ENCODE data around the gene ASB8. TPM values are rescaled to one million over a fixed set of nuclear protein-coding genes. Genes with fewer than 3 reads are reported as not detected.
A peak's percentile ranks its signal among the peaks of the same experiment; 100 is the strongest.

The ASB8 gene
- total and polyA plus RNA-seq, 2 experiments from 2014 or later: 23.3 to 27.3 TPM

DNA sequence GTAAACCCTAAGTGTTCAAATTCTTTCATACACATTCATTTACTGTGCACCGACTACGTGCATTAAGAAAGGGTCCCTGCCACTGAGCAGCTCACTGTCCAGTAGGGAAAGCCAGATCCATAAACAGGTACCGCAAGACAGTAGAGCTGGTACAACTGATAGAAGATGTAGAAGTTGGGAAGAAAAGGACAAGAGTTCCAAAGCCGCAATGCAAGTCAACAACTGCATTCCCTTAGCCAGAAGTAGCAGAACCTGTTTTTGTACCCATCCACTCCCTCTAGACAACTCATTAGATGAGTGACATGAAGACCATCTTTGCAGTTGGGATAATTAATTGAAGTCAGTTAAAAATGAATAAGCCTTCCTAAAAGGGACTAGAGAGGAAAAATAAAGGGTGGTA is 52.8 kb downstream of the ASB8 start:
- Histone ChIP-seq H3K4me2 (ENCODE audit: unreplicated experiment) (peak overlapping the region; percentile 96), H3K36me3 (ENCODE audit: low read depth) (no peaks in the 10 kb centered on the region), H3K4me1 (ENCODE audit: insufficient read depth) (peaks cover 8% of the 10 kb centered on the region; the same call in 1 of the 2 replicates), H4K20me1 (ENCODE audit: insufficient read depth) (no peaks in the 10 kb centered on the region), H3K9ac (peak overlapping the region; percentile 94), H3K4me3 (peak overlapping the region; percentile 86), H3K27me3 (replicated peaks; ENCODE audit: insufficient read depth) (no peaks in the 10 kb centered on the region), H3K9me2 (ENCODE audit: insufficient read depth) (no peaks in the 10 kb centered on the region), H3F3A (ENCODE audit: insufficient read depth) (peaks cover 7% of the 10 kb centered on the region), H3K27ac (no peak overlapping the region), H2AFZ (peak overlapping the region; percentile 99; the same call in 1 of the 2 replicates), H3K79me2 (ENCODE audit: insufficient read depth) (peaks cover 66% of the 10 kb centered on the region), H3K9me3 (ENCODE audit: low read depth) (no peaks in the 10 kb centered on the region)
- no peak for DNase-seq
- TF ChIP-seq EZH2 (IDR thresholded peaks at IDR 0.05; ENCODE audit: insufficient read depth, poor library complexity, severe bottlenecking) (no peak), EZH2phosphoT487 (IDR thresholded peaks at IDR 0.05; ENCODE audit: insufficient read depth, low read depth) (no peak)
- WGBS, 2 experiments (ENCODE audit: low coverage in 1 of 2, low lambda C conversion rate in 2 of 2, missing lambda C conversion rate in 2 of 2): 52 to 61% methylated on average over 4 of the region's 4 CpGs
- in situ Hi-C loops (cut with MboI): no loop called here

Small RNAs within 50 kb of the gene (microRNA-seq; reads per million reads assigned to microRNA genes)
- gene MIR6505 (ENCODE audit: borderline number of aligned reads): not detected

Small RNAs within 50 kb of the gene (small RNA-seq; reads per million reads assigned to genes)
- not detected for gene MIR6505 (ENCODE audit: low read depth, low replicate concordance)

Other genes starting within 250 kb of the ASB8 start
- gene TMEM106C, start 193.9 kb downstream of the ASB8 start, total RNA-seq (2014; rRNA removed; shearing (Covaris generic)): 57.5 and 79.8 TPM in 2 replicates
- 69.4 and 70.4 TPM in 2 replicates for gene TMEM106C, start 193.9 kb downstream of the ASB8 start, polyA plus RNA-seq (2016; fragmentation: Nextera tagmentation; extraction: Ambion mirVana)
- gene COL2A1, start 153.0 kb downstream of the ASB8 start, total RNA-seq (2014; rRNA removed; shearing (Covaris generic)): not detected in 2 replicates
- gene COL2A1, start 153.0 kb downstream of the ASB8 start, polyA plus RNA-seq (2016; fragmentation: Nextera tagmentation; extraction: Ambion mirVana): not detected in 2 replicates
- 15.3 and 28.6 TPM in 2 replicates for gene SENP1, start 51.4 kb downstream of the ASB8 start, total RNA-seq (2014; rRNA removed; shearing (Covaris generic))
- gene SENP1, start 51.4 kb downstream of the ASB8 start, polyA plus RNA-seq (2016; fragmentation: Nextera tagmentation; extraction: Ambion mirVana): 6.1 and 6.7 TPM in 2 replicates
- gene PFKM, start 38.2 kb downstream of the ASB8 start, total RNA-seq (2014; rRNA removed; shearing (Covaris generic)): 35.8 and 41.1 TPM in 2 replicates
- 27.6 and 28.8 TPM in 2 replicates for gene PFKM, start 38.2 kb downstream of the ASB8 start, polyA plus RNA-seq (2016; fragmentation: Nextera tagmentation; extraction: Ambion mirVana)
- 1.0 and 1.7 TPM in 2 replicates for gene CCDC184, start 26.1 kb upstream of the ASB8 start, total RNA-seq (2014; rRNA removed; shearing (Covaris generic))
- gene CCDC184, start 26.1 kb upstream of the ASB8 start, polyA plus RNA-seq (2016; fragmentation: Nextera tagmentation; extraction: Ambion mirVana): 2.0 and 2.2 TPM in 2 replicates
- gene OR10AD1, start 45.8 kb upstream of the ASB8 start, total RNA-seq (2014; rRNA removed; shearing (Covaris generic)): not detected in 2 replicates
- gene OR10AD1, start 45.8 kb upstream of the ASB8 start, polyA plus RNA-seq (2016; fragmentation: Nextera tagmentation; extraction: Ambion mirVana): not detected in 2 replicates
- 7.8 and 8.2 TPM in 2 replicates for gene ZNF641, start 193.4 kb upstream of the ASB8 start, total RNA-seq (2014; rRNA removed; shearing (Covaris generic))
- gene ZNF641, start 193.4 kb upstream of the ASB8 start, polyA plus RNA-seq (2016; fragmentation: Nextera tagmentation; extraction: Ambion mirVana): 3.2 and 3.3 TPM in 2 replicates